IPS DF 6.9 (cell line): ENCODE data around the gene SLCO3A1.

Experiments
- DNase-seq: peaks from one replicate; pipeline ENCODE4 v3.0.0-alpha.2; 2013; ENCODE audit warnings: low read depth, low spot score
- H3K27ac ChIP-seq: one replicate; pipeline ENCODE4 v1.5.1; 2013; ENCODE audit warnings: low read length, control low read depth
- H3K27me3 ChIP-seq: 2 replicates; pipeline ENCODE4 v1.6.1; 2013; ENCODE audit warnings: mild to moderate bottlenecking, low read length; ENCODE audit not compliant: control insufficient read depth, insufficient read depth
- H3K36me3 ChIP-seq: 2 replicates; pipeline ENCODE4 v1.6.1; 2013; ENCODE audit warnings: low read length; ENCODE audit not compliant: control insufficient read depth, insufficient read depth
- H3K4me1 ChIP-seq: 2 replicates; pipeline ENCODE4 v1.6.1; 2013; ENCODE audit warnings: low read length; ENCODE audit not compliant: control insufficient read depth, insufficient read depth
- H3K4me3 ChIP-seq: 2 replicates; pipeline ENCODE4 v1.5.1; 2013; ENCODE audit warnings: mild to moderate bottlenecking, low read length
- H3K9me3 ChIP-seq: 2 replicates; pipeline ENCODE4 v1.6.1; 2013; ENCODE audit warnings: low read length, inconsistent platforms; ENCODE audit not compliant: control insufficient read depth, insufficient read depth
- WGBS: extraction: QIAGEN DNeasy Blood & Tissue Kit; methylation state at CpG from one replicate; pipeline ENCODE4 v1.1.7; 2013; ENCODE audit warnings: mixed read lengths, missing lambda C conversion rate; ENCODE audit not compliant: insufficient read length, insufficient coverage; 5-methylcytosine and 5-hydroxymethylcytosine counted together

The SLCO3A1 gene

DNA sequence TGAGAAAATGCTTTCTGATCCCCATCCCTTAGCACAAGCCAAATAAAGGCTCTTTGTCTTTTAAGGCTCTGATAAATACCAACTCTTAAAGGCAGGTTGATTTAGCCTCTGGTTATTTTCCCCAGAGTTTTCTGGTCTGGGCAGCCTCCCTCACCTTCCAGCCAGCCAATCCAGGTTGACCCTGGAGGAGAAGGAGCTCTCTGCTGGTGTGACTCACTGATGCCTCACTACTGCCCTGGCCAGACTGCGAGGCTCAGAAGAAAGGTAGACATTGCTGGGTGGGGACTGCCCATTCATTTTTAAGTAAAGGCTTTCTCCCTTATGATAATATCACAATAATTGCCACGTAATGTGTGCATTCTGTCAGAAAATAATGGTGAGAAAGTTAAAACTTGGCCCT is 37.1 kb downstream of the SLCO3A1 start:
- Histone ChIP-seq H3K4me3 (no peak overlapping the region), H3K27ac (no peak overlapping the region), H3K4me1 (peaks cover 1% of the 10 kb centered on the region; the same call in 1 of the 2 replicates), H3K9me3 (no peaks in the 10 kb centered on the region), H3K36me3 (no peaks in the 10 kb centered on the region), H3K27me3 (no peaks in the 10 kb centered on the region)
- WGBS = no CpG with 5 or more reads among the region's 2 CpGs
- DNase-seq = no peak

DNA sequence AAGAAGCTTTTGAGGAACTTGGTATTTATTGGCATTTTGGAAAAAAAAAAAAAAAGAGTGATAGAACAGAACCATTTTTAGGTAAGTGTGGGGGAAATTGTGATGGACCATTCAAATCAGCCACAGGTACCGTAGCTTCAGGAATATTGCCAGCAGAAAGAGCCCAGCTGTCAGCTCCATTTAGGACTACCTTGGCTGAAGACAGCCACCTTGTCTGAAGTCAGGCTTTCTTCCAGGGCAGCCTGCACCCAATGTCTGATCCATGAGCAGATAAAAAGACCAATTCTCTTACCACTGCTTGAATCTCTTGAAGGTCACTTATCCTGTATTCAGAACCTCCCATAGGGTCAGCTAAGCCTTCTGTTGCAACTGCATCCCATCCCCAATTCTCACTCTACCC is 37.6 kb downstream of the SLCO3A1 start:
- H3K27ac ChIP-seq = no peak overlapping the region
- H3K27me3 ChIP-seq = no peaks in the 10 kb centered on the region

DNA sequence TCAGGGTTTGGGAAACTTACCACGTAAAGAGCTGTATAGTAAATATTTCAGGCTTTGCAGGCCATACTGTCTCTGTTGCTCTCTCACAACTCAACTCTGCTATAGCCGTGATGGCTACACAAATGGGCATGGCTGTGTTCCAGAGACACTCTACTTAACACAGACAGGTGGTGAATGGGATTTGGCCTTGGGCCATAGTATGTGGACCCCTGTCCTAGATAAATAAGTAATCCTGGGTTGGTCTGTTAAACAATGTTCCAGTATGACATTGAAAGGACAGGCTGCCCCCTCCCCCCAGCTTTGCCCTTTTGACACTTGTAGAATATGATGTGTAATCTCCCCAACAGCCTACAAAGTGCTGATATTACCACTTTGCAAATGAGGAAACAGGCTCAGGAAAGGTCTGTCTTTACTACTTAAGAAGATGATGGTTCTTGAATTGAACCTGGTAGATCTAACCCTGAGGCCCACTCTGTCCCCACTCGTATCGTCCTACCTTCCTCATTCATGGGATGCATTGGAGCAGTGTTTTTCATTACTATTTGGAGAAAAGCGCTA is 38.4 kb downstream of the SLCO3A1 start:
- no peaks in the 10 kb centered on the region for H3K36me3 ChIP-seq
- H3K27ac ChIP-seq = no peak overlapping the region
- peaks cover 1% of the 10 kb centered on the region; the same call in 1 of the 2 replicates for H3K4me1 ChIP-seq
- no peak for DNase-seq
- no peaks in the 10 kb centered on the region for H3K9me3 ChIP-seq
- no CpG with 5 or more reads among the region's 5 CpGs for WGBS
- no peak overlapping the region for H3K4me3 ChIP-seq
- no peaks in the 10 kb centered on the region for H3K27me3 ChIP-seq

More for the DNA sequence above, 37.6 kb downstream of the SLCO3A1 start:
- H3K9me3 ChIP-seq = no peaks in the 10 kb centered on the region
- WGBS = no CpG with 5 or more reads among the region's 1 CpG
- no peak for DNase-seq
- H3K4me1 ChIP-seq = peaks cover 1% of the 10 kb centered on the region; the same call in 1 of the 2 replicates
- H3K36me3 ChIP-seq = no peaks in the 10 kb centered on the region
- H3K4me3 ChIP-seq = no peak overlapping the region

DNA sequence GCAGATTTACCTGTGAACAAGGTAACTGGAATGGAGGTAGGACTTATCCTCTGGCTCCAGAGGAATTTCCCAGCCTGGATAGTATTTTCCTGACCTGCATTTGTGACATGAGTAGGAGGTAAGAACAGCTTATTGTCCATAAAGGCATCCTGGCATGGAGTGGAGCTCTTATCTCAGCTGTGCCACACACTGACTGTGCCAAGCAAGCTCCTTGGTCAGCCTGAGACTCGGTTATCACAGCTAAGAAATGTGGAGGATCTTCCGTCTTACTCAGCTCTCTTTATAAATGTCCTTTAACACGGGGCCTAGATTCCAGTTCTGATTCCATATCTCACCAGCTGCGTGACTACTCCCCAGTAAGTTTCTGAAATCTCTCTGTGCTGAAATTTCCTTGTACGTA is 38.9 kb downstream of the SLCO3A1 start:
- Histone ChIP-seq H3K9me3 (no peaks in the 10 kb centered on the region), H3K27me3 (no peaks in the 10 kb centered on the region)

DNA sequence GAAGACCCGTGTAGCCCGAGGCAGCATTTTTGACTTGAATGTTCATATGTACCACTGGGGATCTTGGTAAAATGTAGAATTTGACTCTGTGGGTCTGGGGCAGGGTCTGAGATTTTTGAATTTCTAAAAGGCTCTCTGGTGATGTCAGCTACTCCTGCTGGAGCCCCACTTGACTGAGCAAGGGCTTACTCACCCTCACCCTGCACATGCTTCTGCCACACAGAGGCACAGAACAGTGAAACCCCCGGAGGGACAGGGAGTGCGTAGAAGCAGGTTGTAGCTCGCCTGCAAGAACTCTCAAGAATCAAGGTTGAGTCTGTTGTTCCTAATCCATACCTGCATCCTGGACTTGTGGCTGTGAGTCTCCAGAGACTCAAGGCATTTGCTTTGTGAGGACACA is 41.1 kb downstream of the SLCO3A1 start:
- no peak overlapping the region for H3K4me3 ChIP-seq
- no CpG with 5 or more reads among the region's 5 CpGs for WGBS
- no peak for DNase-seq

More for the DNA sequence above, 38.9 kb downstream of the SLCO3A1 start:
- Histone ChIP-seq H3K4me3 (no peak overlapping the region), H3K27ac (no peak overlapping the region), H3K36me3 (no peaks in the 10 kb centered on the region), H3K4me1 (peaks cover 1% of the 10 kb centered on the region; the same call in 1 of the 2 replicates)
- no peak for DNase-seq
- no CpG with 5 or more reads among the region's 5 CpGs for WGBS

DNA sequence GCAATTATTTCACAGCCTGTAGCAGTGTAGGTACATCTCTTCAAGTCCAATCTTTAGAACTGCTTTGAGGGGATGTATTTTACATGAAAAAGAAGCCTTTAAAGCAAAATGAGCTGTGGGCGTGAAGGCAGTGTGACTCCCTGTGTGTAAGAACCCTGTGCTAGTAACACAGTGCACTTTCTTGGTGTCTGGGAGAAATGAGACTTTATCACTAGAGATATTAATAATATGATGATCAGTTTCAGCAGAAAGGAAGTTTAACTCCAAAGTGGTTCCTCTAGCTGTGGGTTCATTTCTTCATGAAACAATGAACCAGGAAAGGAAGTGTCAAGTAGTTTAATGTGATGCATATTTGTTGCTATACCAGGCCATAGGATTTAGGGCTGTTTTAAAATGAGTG is 41.5 kb downstream of the SLCO3A1 start:
- no peaks in the 10 kb centered on the region for H3K36me3 ChIP-seq
- peaks cover 1% of the 10 kb centered on the region; the same call in 1 of the 2 replicates for H3K4me1 ChIP-seq
- no peak overlapping the region for H3K27ac ChIP-seq

More for the DNA sequence above, 41.1 kb downstream of the SLCO3A1 start:
- H3K27me3 ChIP-seq = no peaks in the 10 kb centered on the region
- H3K4me1 ChIP-seq = peaks cover 1% of the 10 kb centered on the region; the same call in 1 of the 2 replicates
- H3K27ac ChIP-seq = no peak overlapping the region
- no peaks in the 10 kb centered on the region for H3K9me3 ChIP-seq
- no peaks in the 10 kb centered on the region for H3K36me3 ChIP-seq

DNA sequence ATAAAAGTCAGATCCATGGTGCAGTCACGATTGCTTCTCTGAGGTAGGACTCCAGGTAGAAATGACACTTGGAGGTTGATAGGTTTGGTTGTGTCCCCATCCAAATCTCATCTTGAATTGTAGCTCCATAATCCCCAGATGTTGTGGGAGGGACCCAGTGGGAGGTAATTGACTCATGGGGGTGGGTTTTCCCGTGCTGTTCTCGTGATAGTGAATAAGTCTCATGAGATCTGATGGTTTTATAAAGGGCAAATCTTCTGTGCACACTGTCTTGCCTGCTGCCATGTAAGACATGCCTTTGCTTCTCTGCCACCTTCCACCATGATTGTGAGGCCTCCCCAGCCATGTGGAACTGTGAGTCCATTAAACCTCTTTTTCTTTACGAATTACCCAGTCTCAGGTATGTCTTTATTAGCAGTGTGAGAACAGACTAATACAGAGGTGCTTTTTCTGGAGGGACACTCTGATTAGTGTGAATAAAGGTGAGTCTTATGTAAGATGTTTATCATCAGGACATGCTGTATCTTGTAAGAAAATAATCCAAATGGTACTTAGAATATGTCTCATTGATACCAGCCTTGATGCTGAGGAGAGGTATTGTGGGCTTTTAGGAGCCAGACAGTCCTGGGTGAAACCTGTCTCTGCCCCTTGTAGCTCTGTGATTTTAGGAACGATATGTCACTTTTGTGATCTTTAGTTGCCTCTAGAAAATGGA is 43.0 kb downstream of the SLCO3A1 start:
- Histone ChIP-seq H3K4me3 (no peak overlapping the region), H3K36me3 (no peaks in the 10 kb centered on the region)
- no CpG with 5 or more reads among the region's 5 CpGs for WGBS

More for the DNA sequence above, 41.5 kb downstream of the SLCO3A1 start:
- WGBS = no CpG with 5 or more reads among the region's 1 CpG
- Histone ChIP-seq H3K9me3 (no peaks in the 10 kb centered on the region), H3K4me3 (no peak overlapping the region), H3K27me3 (no peaks in the 10 kb centered on the region)
- no peak for DNase-seq

DNA sequence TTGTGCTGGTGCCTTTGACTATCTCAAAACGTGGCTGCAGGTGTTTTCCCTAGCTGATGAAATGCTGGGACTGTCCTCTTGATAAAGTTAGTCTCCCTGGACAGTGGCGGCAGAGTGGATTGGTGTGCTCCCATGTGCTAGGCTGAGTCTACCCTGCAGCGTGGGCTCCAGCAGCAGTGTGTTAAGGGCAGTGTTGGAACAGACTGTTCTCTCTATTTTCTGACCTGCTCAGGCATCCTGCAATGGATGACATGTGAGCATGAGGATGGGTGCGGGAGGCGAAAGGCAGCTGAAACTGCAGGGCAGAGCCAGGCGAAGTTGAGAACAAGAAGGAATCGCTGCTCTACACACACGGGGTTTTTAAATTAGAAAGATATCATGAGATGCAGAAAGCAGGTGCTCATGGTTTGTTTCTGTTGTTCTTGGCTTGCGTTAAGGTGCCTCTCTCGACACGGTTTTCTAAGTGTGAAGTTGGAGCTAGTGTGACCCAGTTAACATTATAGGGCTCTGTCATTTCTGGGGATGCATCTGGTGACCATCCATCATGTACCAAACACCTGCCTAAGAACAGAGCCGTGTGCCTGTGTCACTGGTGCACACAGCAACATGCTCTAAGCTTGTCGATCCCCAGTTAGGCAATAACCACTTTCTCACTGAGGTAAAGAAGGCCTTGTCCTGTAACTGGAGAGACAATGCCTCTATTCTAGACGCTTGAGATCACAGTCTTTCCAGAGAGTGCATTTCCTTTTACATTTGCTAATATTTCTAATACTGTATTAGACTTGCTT is 44.3 kb downstream of the SLCO3A1 start:
- Histone ChIP-seq H3K27me3 (no peaks in the 10 kb centered on the region), H3K9me3 (no peaks in the 10 kb centered on the region), H3K27ac (no peak overlapping the region), H3K4me1 (peaks cover 1% of the 10 kb centered on the region; the same call in 1 of the 2 replicates), H3K4me3 (no peak overlapping the region), H3K36me3 (no peaks in the 10 kb centered on the region)
- no peak for DNase-seq
- no CpG with 5 or more reads among the region's 14 CpGs for WGBS

More for the DNA sequence above, 43.0 kb downstream of the SLCO3A1 start:
- Histone ChIP-seq H3K27me3 (no peaks in the 10 kb centered on the region), H3K9me3 (no peaks in the 10 kb centered on the region), H3K27ac (no peak overlapping the region), H3K4me1 (peaks cover 1% of the 10 kb centered on the region; the same call in 1 of the 2 replicates)
- DNase-seq = no peak

DNA sequence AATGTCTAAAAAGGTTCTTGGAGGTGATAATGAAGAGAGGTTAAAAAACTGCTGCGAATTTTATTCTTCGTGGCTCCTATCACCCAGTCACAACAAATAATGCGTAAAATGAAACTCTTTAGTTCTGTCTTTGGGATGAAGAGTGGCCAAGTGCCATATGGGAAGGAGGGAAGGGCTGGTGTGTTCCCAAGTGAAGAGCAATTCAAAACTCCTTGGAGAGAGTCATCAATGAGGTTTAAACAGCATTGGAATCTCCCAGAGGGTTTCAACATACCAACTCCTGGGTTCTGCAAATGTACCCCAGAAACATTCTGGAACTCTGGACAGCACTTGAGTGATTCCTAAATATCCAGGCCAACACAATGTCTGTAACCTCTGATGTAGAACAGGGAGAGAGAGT is 45.3 kb downstream of the SLCO3A1 start:
- no peak for DNase-seq
- no peaks in the 10 kb centered on the region for H3K27me3 ChIP-seq
- WGBS = no CpG with 5 or more reads among the region's 3 CpGs
- no peak overlapping the region for H3K27ac ChIP-seq
- H3K4me3 ChIP-seq = no peak overlapping the region
- peaks cover 1% of the 10 kb centered on the region; the same call in 1 of the 2 replicates for H3K4me1 ChIP-seq
- H3K36me3 ChIP-seq = no peaks in the 10 kb centered on the region
- no peaks in the 10 kb centered on the region for H3K9me3 ChIP-seq

DNA sequence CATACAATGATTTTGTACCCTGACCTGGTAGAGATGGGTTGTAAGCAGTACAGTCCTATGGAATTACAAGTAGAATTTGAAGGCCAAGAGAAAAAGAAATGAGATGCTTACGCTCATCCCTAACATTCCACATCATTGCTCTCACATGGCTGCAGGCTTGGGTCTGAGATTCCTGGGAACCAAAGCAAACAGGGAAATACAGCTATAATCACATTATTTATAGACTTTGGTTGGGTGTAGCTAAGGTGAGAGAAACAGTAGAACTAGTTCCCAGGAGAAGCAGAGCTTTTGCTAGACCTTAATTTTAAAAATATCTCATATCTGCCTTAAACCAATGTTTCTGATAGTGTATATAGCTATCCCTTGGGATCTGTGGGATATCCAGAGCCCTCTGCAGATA is 51.4 kb downstream of the SLCO3A1 start:
- DNase-seq = no peak

More for the DNA sequence above, 51.4 kb downstream of the SLCO3A1 start:
- Histone ChIP-seq H3K27ac (no peak overlapping the region), H3K27me3 (no peaks in the 10 kb centered on the region), H3K4me3 (no peak overlapping the region), H3K36me3 (no peaks in the 10 kb centered on the region), H3K9me3 (no peaks in the 10 kb centered on the region), H3K4me1 (no peaks in the 10 kb centered on the region)
- WGBS = no CpG with 5 or more reads among the region's 1 CpG
